ENCODE results near the gene SHISA9. TPM values are rescaled to one million over a fixed set of nuclear protein-coding genes. Genes with fewer than 3 reads are reported as not detected.

SHISA9 gene
- total and polyA plus RNA-seq, 2 donors (not counting 1 experiment from before 2014, with no cell fraction given) = 0.03 to 0.07 TPM

GRCh38 chr16:13103831-13104530, 202.6 kb downstream of the SHISA9 start:
- Mint-ChIP-seq H3K9me3 (ENCODE audit: insufficient read depth) (peaks cover 7% of the 10 kb centered on the region), H3K27me3 (no peaks in the 10 kb centered on the region), H3K27ac (no peak overlapping the region), H3K4me3 (no peak overlapping the region), H3K4me1 (no peaks in the 10 kb centered on the region)
- Histone ChIP-seq H2AFZ (ENCODE audit: insufficient read depth, low read depth, low read length, poor library complexity, severe bottlenecking) (no peak overlapping the region), H3K4me3 (ENCODE audit: control extremely low read depth in 1 of 5, extremely low read depth in 1 of 5, insufficient read depth in 1 of 5, low read depth in 2 of 5, low read length in 4 of 5) (no peak overlapping the region), H4K20me1 (ENCODE audit: control insufficient read depth, insufficient read depth, low read length, poor library complexity, severe bottlenecking) (no peaks in the 10 kb centered on the region), H3K9me3 (ENCODE audit: control extremely low read depth in 1 of 3, control insufficient read depth in 2 of 3, insufficient read depth in 1 of 3, low read length in 2 of 3) (peaks cover 0 to 3% (median 2%) of the 10 kb centered on the region in 3 donors), H3K9ac (ENCODE audit: low read length) (no peak overlapping the region), H3K27ac (ENCODE audit: low read length in 2 of 2) (no peak overlapping the region), H3K79me2 (ENCODE audit: control insufficient read depth, insufficient read depth, low read length) (no peaks in the 10 kb centered on the region), H3K27me3 (replicated peaks in 1 of 4; ENCODE audit: control extremely low read depth in 1 of 4, control insufficient read depth in 3 of 4, insufficient read depth in 4 of 4, low read length in 3 of 4) (no peaks in the 10 kb centered on the region), H3K4me1 (ENCODE audit: control insufficient read depth in 2 of 2, insufficient read depth in 2 of 2, low read length in 2 of 2) (no peaks in the 10 kb centered on the region), H3K36me3 (replicated peaks in 1 of 2; ENCODE audit: control extremely low read depth in 1 of 2, control insufficient read depth in 1 of 2, extremely low read depth in 1 of 2, insufficient read depth in 2 of 2, low read length in 1 of 2) (no peaks in the 10 kb centered on the region), H3K4me2 (replicated peaks; ENCODE audit: low read depth, low read length, poor library complexity, severe bottlenecking) (no peak overlapping the region)
- no peak for TF ChIP-seq CTCF (IDR thresholded peaks at IDR 0.05)
- no peak for TF ChIP-seq EZH2 (IDR thresholded peaks at IDR 0.05; ENCODE audit: borderline replicate concordance, insufficient read depth, low read depth, low read length, poor library complexity, severe bottlenecking)
- ChIA-PET CTCF (no interaction called here), POLR2A (no interaction called here)
- WGBS (ENCODE audit: insufficient coverage) = 83% methylated on average over 2 of the region's 6 CpGs
- DNase-seq = no peak
- intact Hi-C loops (cut with micrococcal nuclease) = no loop called here
- no peak for ATAC-seq (ENCODE audit: low read depth)

GRCh38 chr16:13104772-13105171, 203.4 kb downstream of the SHISA9 start:
- Histone ChIP-seq H3K4me3 (ENCODE audit: control extremely low read depth in 1 of 5, extremely low read depth in 1 of 5, insufficient read depth in 1 of 5, low read depth in 2 of 5, low read length in 4 of 5) (no peak overlapping the region), H3K27ac (ENCODE audit: low read length in 2 of 2) (no peak overlapping the region), H3K4me2 (replicated peaks; ENCODE audit: low read depth, low read length, poor library complexity, severe bottlenecking) (no peak overlapping the region), H3K9me3 (ENCODE audit: control extremely low read depth in 1 of 3, control insufficient read depth in 2 of 3, insufficient read depth in 1 of 3, low read length in 2 of 3) (peaks cover 0 to 4% (median 0%) of the 10 kb centered on the region in 3 donors), H2AFZ (ENCODE audit: insufficient read depth, low read depth, low read length, poor library complexity, severe bottlenecking) (no peak overlapping the region), H4K20me1 (ENCODE audit: control insufficient read depth, insufficient read depth, low read length, poor library complexity, severe bottlenecking) (no peaks in the 10 kb centered on the region), H3K4me1 (ENCODE audit: control insufficient read depth in 2 of 2, insufficient read depth in 2 of 2, low read length in 2 of 2) (no peaks in the 10 kb centered on the region), H3K9ac (ENCODE audit: low read length) (no peak overlapping the region), H3K79me2 (ENCODE audit: control insufficient read depth, insufficient read depth, low read length) (no peaks in the 10 kb centered on the region), H3K27me3 (replicated peaks in 1 of 4; ENCODE audit: control extremely low read depth in 1 of 4, control insufficient read depth in 3 of 4, insufficient read depth in 4 of 4, low read length in 3 of 4) (no peaks in the 10 kb centered on the region), H3K36me3 (replicated peaks in 1 of 2; ENCODE audit: control extremely low read depth in 1 of 2, control insufficient read depth in 1 of 2, extremely low read depth in 1 of 2, insufficient read depth in 2 of 2, low read length in 1 of 2) (no peaks in the 10 kb centered on the region)
- ChIA-PET POLR2A (no interaction called here), CTCF (no interaction called here)
- ATAC-seq (ENCODE audit: low read depth) = no peak
- intact Hi-C loops (cut with micrococcal nuclease) = no loop called here
- no peak for DNase-seq
- Mint-ChIP-seq H3K4me3 (no peak overlapping the region), H3K9me3 (ENCODE audit: insufficient read depth) (peaks cover 7% of the 10 kb centered on the region), H3K27me3 (no peaks in the 10 kb centered on the region), H3K27ac (no peak overlapping the region), H3K4me1 (no peaks in the 10 kb centered on the region)
- no peak for TF ChIP-seq EZH2 (IDR thresholded peaks at IDR 0.05; ENCODE audit: borderline replicate concordance, insufficient read depth, low read depth, low read length, poor library complexity, severe bottlenecking)
- no peak for TF ChIP-seq CTCF (IDR thresholded peaks at IDR 0.05)
- WGBS (ENCODE audit: insufficient coverage) = no CpG with 5 or more reads among the region's 5 CpGs
